H1 (cell line): Measurements from ENCODE around the gene CCDC182. TPM values are rescaled to one million over a fixed set of nuclear protein-coding genes. Genes with fewer than 3 reads are reported as not detected.

Experiments
- CTCF ChIA-PET: fragments of 300-600 bp; sonication (Branson Sonifier 250); formaldehyde crosslinking; loops from one replicate; lab custom pipeline; 2021; ENCODE audit not compliant: partially characterized antibody; lab: Charles Lee
- POLR2A ChIA-PET: fragments of 300-600 bp; sonication (Branson Sonifier 250); formaldehyde crosslinking; loops from one replicate; lab custom pipeline; 2021; ENCODE audit warnings: inconsistent platforms; ENCODE audit not compliant: partially characterized antibody; lab: Charles Lee
- DNase-seq, 2 experiments: peaks; one replicate each; pipeline versions ENCODE4 v3.0.0 to v3.0.0-alpha.2; 2010 to 2022; ENCODE audit warnings: low spot score in 2 of 2, low read depth in 1 of 2, mixed read lengths in 1 of 2
- FAIRE-seq: peaks from 2 replicates; lab custom pipeline; 2011; peaks lifted over from hg19 to GRCh38; lab: Jason Lieb, UNC
- H2AFZ ChIP-seq: 2 replicates; pipeline ENCODE4 v1.8.1; 2012; ENCODE audit warnings: low read length, inconsistent platforms
- H2AK5ac ChIP-seq: 2 replicates; pipeline ENCODE4 v1.6.1; 2013; ENCODE audit warnings: low read depth, low read length
- H2BK120ac ChIP-seq: replicated peaks from 2 replicates; pipeline ENCODE3; 2013; ENCODE audit warnings: low read depth, low read length, inconsistent platforms
- H2BK12ac ChIP-seq: 2 replicates; pipeline ENCODE4 v1.6.1; 2013; ENCODE audit warnings: low read depth, low read length
- H2BK15ac ChIP-seq: 2 replicates; pipeline ENCODE4 v1.6.1; 2013; ENCODE audit warnings: low read length
- H2BK20ac ChIP-seq: 2 replicates; pipeline ENCODE4 v1.6.1; 2013; ENCODE audit warnings: low read length
- H2BK5ac ChIP-seq: 2 replicates; pipeline ENCODE4 v1.6.1; 2013; ENCODE audit warnings: low read depth, low read length
- H3K14ac ChIP-seq: 2 replicates; pipeline ENCODE4 v1.6.1; 2013; ENCODE audit warnings: inconsistent platforms; ENCODE audit not compliant: insufficient read length
- H3K18ac ChIP-seq: 2 replicates; pipeline ENCODE4 v1.6.1; 2013; ENCODE audit warnings: low read length; ENCODE audit errors: extremely low read depth
- H3K23ac ChIP-seq: 2 replicates; pipeline ENCODE4 v1.6.1; 2013; ENCODE audit warnings: inconsistent platforms; ENCODE audit not compliant: insufficient read length
- H3K23me2 ChIP-seq: 2 replicates; pipeline ENCODE4 v1.6.1; 2013; ENCODE audit warnings: low read depth, low read length
- H3K27ac ChIP-seq: 2 replicates; pipeline ENCODE4 v1.6.1; 2011; ENCODE audit warnings: low read depth, low read length, inconsistent platforms
- H3K27me3 ChIP-seq, 4 experiments: replicated peaks in 1 of 4; 1 replicate in 1 of 4; 2 replicates in 3 of 4; pipeline versions ENCODE4 v1.6.1 to v1.8.1; 2011 to 2013; ENCODE audit warnings: low read length in 3 of 4, mild to moderate bottlenecking in 3 of 4, inconsistent platforms in 2 of 4, mixed read lengths in 2 of 4, moderate library complexity in 1 of 4; ENCODE audit not compliant: control insufficient read depth in 3 of 4, insufficient read depth in 3 of 4; ENCODE audit errors: extremely low read depth in 1 of 4
- H3K36me3 ChIP-seq, 4 experiments: 2 replicates each; pipeline versions ENCODE4 v1.6.1 to v1.8.1; 2011 to 2013; ENCODE audit warnings: mild to moderate bottlenecking in 4 of 4, low read length in 3 of 4, moderate library complexity in 2 of 4, control low read depth in 1 of 4, inconsistent platforms in 1 of 4; ENCODE audit not compliant: insufficient read depth in 4 of 4, control insufficient read depth in 2 of 4
- H3K4ac ChIP-seq: replicated peaks from 2 replicates; pipeline ENCODE3; 2013; ENCODE audit warnings: low read length, low read depth, mixed read lengths, inconsistent platforms; ENCODE audit not compliant: insufficient read length
- H3K4me1 ChIP-seq, 4 experiments: replicated peaks in 1 of 4; 1 replicate in 1 of 4; 2 replicates in 3 of 4; pipeline versions ENCODE4 v1.6.1 to v1.8.1; 2011 to 2013; ENCODE audit warnings: low read length in 3 of 4, inconsistent platforms in 2 of 4, mixed read lengths in 1 of 4; ENCODE audit not compliant: insufficient read depth in 4 of 4, control insufficient read depth in 3 of 4
- H3K4me2 ChIP-seq, 2 experiments: 2 replicates each; pipeline versions ENCODE4 v1.6.1 to v1.8.1; 2011 to 2013; ENCODE audit warnings: low read depth in 2 of 2, low read length in 2 of 2, control low read depth in 1 of 2, inconsistent platforms in 1 of 2, mild to moderate bottlenecking in 1 of 2; ENCODE audit not compliant: insufficient read depth in 1 of 2
- H3K4me3 ChIP-seq, 4 experiments: fragments of 200-600, 300-600 bp in 1 of 4; sonication (generic), shearing (Covaris generic), sonication (Bioruptor Twin) in 1 of 4; 2 replicates each; pipeline versions ENCODE4 v1.5.1 to v1.8.1; 2011 to 2016; ENCODE audit warnings: low read length in 4 of 4, low read depth in 3 of 4, control low read depth in 2 of 4, inconsistent platforms in 2 of 4, mild to moderate bottlenecking in 2 of 4, mixed read lengths in 1 of 4, moderate library complexity in 1 of 4; ENCODE audit not compliant: insufficient read depth in 2 of 4; ENCODE audit errors: extremely low read depth in 1 of 4
- H3K56ac ChIP-seq: replicated peaks from 2 replicates; pipeline ENCODE3; 2013; ENCODE audit warnings: low read depth, mild to moderate bottlenecking, mixed read lengths, low read length, inconsistent platforms; ENCODE audit not compliant: insufficient read length
- H3K79me1 ChIP-seq: 2 replicates; pipeline ENCODE4 v1.6.1; 2013; ENCODE audit warnings: low read depth, low read length, control low read depth
- H3K79me2 ChIP-seq, 2 experiments: 2 replicates each; pipeline versions ENCODE4 v1.6.1 to v1.8.1; 2012 to 2013; ENCODE audit warnings: low read length in 2 of 2, mild to moderate bottlenecking in 2 of 2, inconsistent platforms in 1 of 2; ENCODE audit not compliant: insufficient read depth in 2 of 2, control insufficient read depth in 1 of 2
- H3K9ac ChIP-seq, 4 experiments: replicated peaks in 1 of 4; 1 replicate in 1 of 4; 2 replicates in 3 of 4; pipeline versions ENCODE4 v1.6.1 to v1.8.1; 2011 to 2013; ENCODE audit warnings: low read depth in 3 of 4, low read length in 3 of 4, control low read depth in 2 of 4, mild to moderate bottlenecking in 2 of 4, moderate library complexity in 2 of 4, inconsistent platforms in 1 of 4; ENCODE audit errors: extremely low read depth in 1 of 4
- H3K9me3 ChIP-seq, 2 experiments: 2 replicates each; pipeline versions ENCODE4 v1.6.1 to v1.8.1; 2012 to 2013; ENCODE audit warnings: mild to moderate bottlenecking in 2 of 2, moderate library complexity in 2 of 2, control low read depth in 1 of 2, inconsistent platforms in 1 of 2, low read depth in 1 of 2, low read length in 1 of 2, mixed read lengths in 1 of 2; ENCODE audit not compliant: insufficient read depth in 2 of 2
- H4K20me1 ChIP-seq, 2 experiments: replicated peaks in 1 of 2; 2 replicates each; pipeline versions ENCODE3 to v1.8.1; 2011 to 2013; ENCODE audit warnings: inconsistent platforms in 2 of 2, low read length in 2 of 2, mild to moderate bottlenecking in 1 of 2; ENCODE audit not compliant: insufficient read depth in 2 of 2, control insufficient read depth in 1 of 2
- H4K5ac ChIP-seq: 2 replicates; pipeline ENCODE4 v1.6.1; 2013; ENCODE audit warnings: low read length, low read depth, mixed read lengths, inconsistent platforms; ENCODE audit not compliant: insufficient read length
- H4K8ac ChIP-seq: 2 replicates; pipeline ENCODE4 v1.8.0; 2013; ENCODE audit warnings: mild to moderate bottlenecking, moderate library complexity, low read length, inconsistent platforms; ENCODE audit not compliant: insufficient read depth; ENCODE audit errors: extremely low read depth
- H4K91ac ChIP-seq: replicated peaks from 2 replicates; pipeline ENCODE3; 2013; ENCODE audit warnings: low read length, mixed read lengths, inconsistent platforms; ENCODE audit not compliant: insufficient read length
- BACH1 ChIP-seq: IDR thresholded peaks from 2 replicates; pipeline ENCODE4 v1.6.1; 2012; ENCODE audit warnings: low read length, improper control_type of control experiment
- BCL11A ChIP-seq, 2 experiments: IDR thresholded peaks; one replicate each; pipeline ENCODE4 v1.6.1; 2011; ENCODE audit warnings: low read depth in 2 of 2, low read length in 2 of 2, mild to moderate bottlenecking in 2 of 2
- BRCA1 ChIP-seq: IDR thresholded peaks from 2 replicates; pipeline ENCODE4 v1.6.1; 2012; ENCODE audit warnings: low read depth, low read length, improper control_type of control experiment
- CBX5 ChIP-seq: fragments of 300-800, 300-1000 bp; sonication (generic); IDR thresholded peaks from 2 replicates; pipeline ENCODE4 v1.7.1; 2016; ENCODE audit warnings: antibody characterized with exemption, low read length, low read depth
- CREB1 ChIP-seq: IDR thresholded peaks from 2 replicates; pipeline ENCODE4 v1.6.1; 2012; ENCODE audit warnings: inconsistent platforms
- EZH2 ChIP-seq: fragments of 200-600 bp; sonication (generic); IDR thresholded peaks from 2 replicates; pipeline ENCODE4 v1.7.1; 2012; ENCODE audit warnings: low read depth, mild to moderate bottlenecking, moderate library complexity, low read length, inconsistent platforms; ENCODE audit not compliant: severe bottlenecking
- HDAC2 ChIP-seq, 2 experiments: fragments of 300-600 bp in 1 of 2; sonication (generic) in 1 of 2; IDR thresholded peaks; 2 replicates each; pipeline ENCODE4 v1.6.1; 2011 to 2012; ENCODE audit warnings: low read depth in 2 of 2, low read length in 2 of 2, mild to moderate bottlenecking in 2 of 2, moderate library complexity in 2 of 2, borderline replicate concordance in 1 of 2, inconsistent platforms in 1 of 2
- KDM1A ChIP-seq: fragments of 200-600, 300-600 bp; sonication (generic); IDR thresholded peaks from 2 replicates; pipeline ENCODE4 v1.7.1; 2016; ENCODE audit warnings: mild to moderate bottlenecking, low read length, borderline replicate concordance
- NANOG ChIP-seq: IDR thresholded peaks from 2 replicates; pipeline ENCODE4 v1.6.1; 2011; ENCODE audit warnings: low read length, low read depth, mild to moderate bottlenecking, inconsistent platforms; ENCODE audit not compliant: insufficient read depth, poor library complexity, severe bottlenecking
- PHF8 ChIP-seq: fragments of 200-600 bp; sonication (generic); conservative IDR thresholded peaks from 2 replicates; pipeline ENCODE4 v1.7.1; 2012; ENCODE audit warnings: low read depth, mild to moderate bottlenecking, inconsistent platforms, low read length, moderate library complexity
- RFX5 ChIP-seq: IDR thresholded peaks from 2 replicates; pipeline ENCODE4 v1.6.1; 2011; ENCODE audit warnings: low read depth, low read length, improper control_type of control experiment, borderline replicate concordance
- ZNF274 ChIP-seq: IDR thresholded peaks from 2 replicates; pipeline ENCODE4 v1.7.0; 2012; ENCODE audit warnings: low read length, borderline replicate concordance; ENCODE audit errors: extremely low read depth
- WGBS, 2 experiments: shearing (Covaris generic) in 1 of 2; methylation state at CpG; one replicate each; pipeline versions ENCODE4 v1.1.6 to v1.1.7; 2013 to 2015; ENCODE audit warnings: low lambda C conversion rate in 2 of 2, mixed read lengths in 2 of 2, inconsistent platforms in 1 of 2, low coverage in 1 of 2, missing lambda C conversion rate in 1 of 2; ENCODE audit not compliant: insufficient replicate concordance in 2 of 2, insufficient coverage in 1 of 2, insufficient read length in 1 of 2; ENCODE audit errors: extremely low coverage in 1 of 2, missing lambda C conversion rate in 1 of 2; 5-methylcytosine and 5-hydroxymethylcytosine counted together
- polyA plus RNA-seq, 7 experiments: library from polyadenylated mRNA; depleted of rRNA in 3 of 7; stranded (reverse) in 5 of 7; unstranded in 2 of 7; fragments of >200 nt in 5 of 7; fragments of 200-250 nt in 2 of 7; gene quantifications; 1 replicate in 5 of 7; 2 replicates in 1 of 7; 4 replicates in 1 of 7; pipeline versions ENCODE4 v1.2.1 to v1.2.3, GENCODE V29; 2011 to 2013; ENCODE audit warnings: missing spikeins in 2 of 7, mixed read lengths in 2 of 7
- total RNA-seq: library from RNA; stranded (reverse); fragmentation: NEBNext Ultra II Directional; extraction: Animal tissue kit (Norgen Biotek cat#: 25700); gene quantifications from 2 replicates; pipeline ENCODE4 v1.2.1, GENCODE V29; 2021

The CCDC182 gene
- total and polyA plus RNA-seq, 2 of the 8 experiments (the other 6 are each of a cell fraction or from before 2014, with no cell fraction given) = not detected

GRCh38 chr17:57752031-57752905, 7.2 kb upstream of the CCDC182 start:
- no peak overlapping the region for H3K56ac ChIP-seq
- DNase-seq (no peak), FAIRE-seq (no peak)
- H2AFZ ChIP-seq = no peak overlapping the region
- no peak overlapping the region for H2BK5ac ChIP-seq
- H3K79me2 ChIP-seq = no peaks in the 10 kb centered on the region
- H3K36me3 ChIP-seq = no peaks in the 10 kb centered on the region
- H3K4me2 ChIP-seq = no peak overlapping the region
- no peak overlapping the region for H3K27ac ChIP-seq
- no peaks in the 10 kb centered on the region for H3K27me3 ChIP-seq
- no peaks in the 10 kb centered on the region; the same call in 1 of the 2 replicates for H3K23me2 ChIP-seq
- no peaks in the 10 kb centered on the region for H3K9me3 ChIP-seq
- H2BK12ac ChIP-seq = no peak overlapping the region
- peaks cover 0 to 2% (median 0%) of the 10 kb centered on the region in 4 experiments; a peak in 1 of 7 replicates for H3K4me1 ChIP-seq
- no peak overlapping the region for H2BK120ac ChIP-seq
- no peak overlapping the region for H2BK15ac ChIP-seq
- no peak overlapping the region for H2AK5ac ChIP-seq
- POLR2A ChIA-PET = no interaction called here
- H3K4ac ChIP-seq = no peak overlapping the region
- whole genome bisulfite sequencing, 2 experiments = 86% methylated on average over 8 of the region's 8 CpGs; no CpG with 5 or more reads in 1 of the 2 experiments
- H2BK20ac ChIP-seq = no peak overlapping the region
- H4K5ac ChIP-seq = no peak overlapping the region
- no peak overlapping the region for H3K4me3 ChIP-seq
- no peak overlapping the region for H3K14ac ChIP-seq
- no peak overlapping the region for H4K8ac ChIP-seq
- H3K18ac ChIP-seq = no peak overlapping the region
- no peak overlapping the region for H3K9ac ChIP-seq
- no peak overlapping the region for H3K23ac ChIP-seq
- CTCF ChIA-PET = interaction anchor here (0.7 to 4.5 kb wide), 10 partner anchors 12 to 525 kb away, joined by 3 to 28 read pairs (median 4); partner anchors contain the start of gene CUEDC1
- H4K20me1 ChIP-seq = no peaks in the 10 kb centered on the region
- no peak overlapping the region for H4K91ac ChIP-seq
- H3K79me1 ChIP-seq = no peaks in the 10 kb centered on the region
- TF ChIP-seq ZNF274 (no peak), PHF8 (no peak), HDAC2 (IDR thresholded peaks at IDR 0.05; ENCODE audit: borderline replicate concordance in 1 of 2, low read depth in 2 of 2, low read length in 2 of 2) (no peak), EZH2 (no peak), BACH1 (no peak), BRCA1 (no peak), RFX5 (no peak), KDM1A (no peak), CREB1 (no peak), NANOG (no peak), BCL11A (IDR thresholded peaks at IDR 0.05; ENCODE audit: low read depth in 2 of 2, low read length in 2 of 2) (no peak), CBX5 (no peak)
